Keratinocyte (primary cell): ENCODE data around the gene CMTM8.

ENCODE experiments used
- EZH2 ChIP-seq: IDR thresholded peaks from one replicate; pipeline ENCODE4 v1.6.1; 2012; ENCODE audit warnings: inconsistent platforms, mild to moderate bottlenecking, low read length, moderate library complexity
- TF ChIP-seq, protein P1 (sequence below), 3 experiments: IDR thresholded peaks in 1 of 3; conservative IDR thresholded peaks in 1 of 3; optimal IDR thresholded peaks in 1 of 3; 2 replicates in 2 of 3; 3 replicates in 1 of 3; pipeline versions ENCODE3 to v1.5.1; 2011; ENCODE audit warnings: low read length in 3 of 3, mild to moderate bottlenecking in 3 of 3, moderate library complexity in 2 of 3, control low read depth in 1 of 3, inconsistent platforms in 1 of 3; ENCODE audit not compliant: insufficient read depth in 2 of 3; ENCODE audit errors: extremely low read depth in 1 of 3

DNA sequence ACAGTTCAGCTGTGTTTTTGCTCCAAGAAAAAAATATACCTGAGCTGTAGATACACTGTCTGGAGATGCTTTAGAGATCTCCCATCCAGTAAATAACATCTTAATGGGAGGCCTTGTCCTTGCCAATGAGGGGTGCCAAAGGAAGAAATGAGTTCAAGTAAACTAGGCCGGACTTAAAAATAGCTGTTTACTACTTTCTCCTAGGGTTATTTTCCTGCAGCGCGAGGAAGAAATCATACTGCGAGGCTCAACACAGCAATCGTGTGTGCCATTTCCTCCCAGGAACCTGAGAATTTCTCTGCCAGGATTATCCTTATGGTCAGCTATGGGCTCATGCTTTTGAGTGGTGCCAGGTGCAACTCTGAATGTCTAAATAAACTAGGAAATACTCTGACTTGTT, 71.9 kb downstream of the CMTM8 start:
- no peak for TF ChIP-seq EZH2
- TF ChIP-seq, protein P1, sequence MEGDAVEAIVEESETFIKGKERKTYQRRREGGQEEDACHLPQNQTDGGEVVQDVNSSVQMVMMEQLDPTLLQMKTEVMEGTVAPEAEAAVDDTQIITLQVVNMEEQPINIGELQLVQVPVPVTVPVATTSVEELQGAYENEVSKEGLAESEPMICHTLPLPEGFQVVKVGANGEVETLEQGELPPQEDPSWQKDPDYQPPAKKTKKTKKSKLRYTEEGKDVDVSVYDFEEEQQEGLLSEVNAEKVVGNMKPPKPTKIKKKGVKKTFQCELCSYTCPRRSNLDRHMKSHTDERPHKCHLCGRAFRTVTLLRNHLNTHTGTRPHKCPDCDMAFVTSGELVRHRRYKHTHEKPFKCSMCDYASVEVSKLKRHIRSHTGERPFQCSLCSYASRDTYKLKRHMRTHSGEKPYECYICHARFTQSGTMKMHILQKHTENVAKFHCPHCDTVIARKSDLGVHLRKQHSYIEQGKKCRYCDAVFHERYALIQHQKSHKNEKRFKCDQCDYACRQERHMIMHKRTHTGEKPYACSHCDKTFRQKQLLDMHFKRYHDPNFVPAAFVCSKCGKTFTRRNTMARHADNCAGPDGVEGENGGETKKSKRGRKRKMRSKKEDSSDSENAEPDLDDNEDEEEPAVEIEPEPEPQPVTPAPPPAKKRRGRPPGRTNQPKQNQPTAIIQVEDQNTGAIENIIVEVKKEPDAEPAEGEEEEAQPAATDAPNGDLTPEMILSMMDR (optimal IDR thresholded peaks at IDR 0.05 in 1 of 3, IDR thresholded peaks at IDR 0.05 in 1 of 3, conservative IDR thresholded peaks at IDR 0.05 in 1 of 3; ENCODE audit: extremely low read depth in 1 of 3, insufficient read depth in 2 of 3, low read length in 3 of 3) = no peak
